ENCODE data around the gene FAM13A.

The FAM13A gene

DNA sequence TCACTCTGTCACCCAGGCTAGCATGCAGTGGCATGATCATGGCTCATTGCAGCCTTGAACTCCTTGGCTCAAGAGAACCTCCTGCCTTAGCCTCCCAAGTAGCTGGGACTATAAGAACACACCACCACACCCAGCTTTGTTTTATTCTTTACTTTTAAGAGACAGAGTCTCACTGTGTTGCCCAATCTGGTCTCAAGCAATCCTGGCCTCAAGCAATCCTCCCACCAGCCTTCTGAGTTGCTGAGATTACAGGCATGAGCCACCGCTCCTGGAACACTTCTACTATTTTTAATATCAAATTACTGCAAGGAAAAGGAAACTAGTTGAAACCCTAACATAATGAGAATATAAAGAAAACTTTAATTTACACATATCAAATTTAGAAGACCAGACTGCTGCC is 85.4 kb downstream of the FAM13A start:
- no peak overlapping the region for H3K4me3 ChIP-seq (ENCODE audit: low read depth, low read length)
- TF ChIP-seq, protein P1, sequence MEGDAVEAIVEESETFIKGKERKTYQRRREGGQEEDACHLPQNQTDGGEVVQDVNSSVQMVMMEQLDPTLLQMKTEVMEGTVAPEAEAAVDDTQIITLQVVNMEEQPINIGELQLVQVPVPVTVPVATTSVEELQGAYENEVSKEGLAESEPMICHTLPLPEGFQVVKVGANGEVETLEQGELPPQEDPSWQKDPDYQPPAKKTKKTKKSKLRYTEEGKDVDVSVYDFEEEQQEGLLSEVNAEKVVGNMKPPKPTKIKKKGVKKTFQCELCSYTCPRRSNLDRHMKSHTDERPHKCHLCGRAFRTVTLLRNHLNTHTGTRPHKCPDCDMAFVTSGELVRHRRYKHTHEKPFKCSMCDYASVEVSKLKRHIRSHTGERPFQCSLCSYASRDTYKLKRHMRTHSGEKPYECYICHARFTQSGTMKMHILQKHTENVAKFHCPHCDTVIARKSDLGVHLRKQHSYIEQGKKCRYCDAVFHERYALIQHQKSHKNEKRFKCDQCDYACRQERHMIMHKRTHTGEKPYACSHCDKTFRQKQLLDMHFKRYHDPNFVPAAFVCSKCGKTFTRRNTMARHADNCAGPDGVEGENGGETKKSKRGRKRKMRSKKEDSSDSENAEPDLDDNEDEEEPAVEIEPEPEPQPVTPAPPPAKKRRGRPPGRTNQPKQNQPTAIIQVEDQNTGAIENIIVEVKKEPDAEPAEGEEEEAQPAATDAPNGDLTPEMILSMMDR (IDR thresholded peaks at IDR 0.05; ENCODE audit: low read depth, low read length), result no peak

DNA sequence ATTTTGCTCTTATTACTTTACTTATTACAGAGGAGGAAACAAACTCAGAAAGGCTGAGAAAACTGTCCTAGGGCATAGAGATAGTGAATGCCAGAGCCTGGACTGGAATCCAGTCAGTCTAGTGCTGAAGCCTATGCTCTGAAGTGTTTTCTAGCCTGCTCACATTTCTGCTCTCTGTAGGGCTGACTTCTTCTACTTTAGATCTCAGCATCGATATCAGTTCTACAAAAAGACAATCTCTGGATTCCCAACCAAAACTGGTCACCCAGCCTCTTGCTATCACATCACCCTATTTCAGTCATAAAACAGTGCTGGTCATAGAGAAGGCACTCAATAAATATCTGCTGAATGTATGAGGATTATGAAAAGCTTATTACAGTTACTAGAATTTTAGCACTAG is 87.2 kb downstream of the FAM13A start:
- TF ChIP-seq, protein P1 (IDR thresholded peaks at IDR 0.05; ENCODE audit: low read depth, low read length), result no peak

DNA sequence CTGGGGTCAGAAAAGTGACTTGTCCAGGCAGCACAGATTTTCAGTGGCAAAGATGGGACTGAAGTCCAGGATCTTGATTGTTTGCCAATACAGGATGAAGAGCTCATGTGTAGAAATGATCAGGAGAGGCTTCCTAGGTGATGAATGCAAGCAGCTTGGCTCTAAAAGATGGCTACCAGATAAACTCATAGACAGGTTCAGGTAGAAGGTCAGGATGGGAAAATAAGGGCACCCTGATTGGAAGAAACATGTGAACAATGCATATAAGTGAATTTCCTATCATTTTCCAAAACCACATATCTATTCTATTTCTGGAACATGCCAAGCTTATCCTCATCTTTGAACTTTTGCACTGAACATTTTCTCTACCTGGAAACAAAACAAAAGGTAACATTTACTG is 87.7 kb downstream of the FAM13A start:
- TF ChIP-seq, protein P1 (IDR thresholded peaks at IDR 0.05; ENCODE audit: low read depth, low read length), result no peak

More for the DNA sequence above, 87.2 kb downstream of the FAM13A start:
- no peak overlapping the region for H3K4me3 ChIP-seq (ENCODE audit: low read depth, low read length)

DNA sequence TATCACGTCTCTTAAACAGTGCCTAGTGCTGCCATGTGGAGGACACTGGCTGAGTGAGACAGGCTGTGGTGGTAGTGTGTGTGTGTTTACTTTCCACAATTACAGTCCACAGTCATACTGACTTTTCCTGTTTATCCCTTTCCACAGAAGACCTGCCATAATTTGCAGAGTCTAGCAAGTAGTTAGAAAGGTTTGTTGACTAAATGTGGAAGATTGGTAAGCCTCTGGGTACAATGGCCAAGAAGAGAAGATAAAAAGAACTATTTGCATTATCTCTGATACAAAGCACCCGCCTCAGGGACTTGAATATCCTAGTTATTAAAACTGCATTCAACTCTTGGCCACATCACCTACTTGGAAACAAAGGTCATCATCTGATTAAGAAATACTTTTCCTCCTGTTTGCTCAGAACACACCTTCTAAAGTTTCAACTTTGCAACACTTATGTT is 89.1 kb downstream of the FAM13A start:
- TF ChIP-seq, protein P1 (IDR thresholded peaks at IDR 0.05; ENCODE audit: low read depth, low read length), result no peak
- H3K4me3 ChIP-seq (ENCODE audit: low read depth, low read length), result no peak overlapping the region

More for the DNA sequence above, 87.7 kb downstream of the FAM13A start:
- H3K4me3 ChIP-seq (ENCODE audit: low read depth, low read length), result no peak overlapping the region

DNA sequence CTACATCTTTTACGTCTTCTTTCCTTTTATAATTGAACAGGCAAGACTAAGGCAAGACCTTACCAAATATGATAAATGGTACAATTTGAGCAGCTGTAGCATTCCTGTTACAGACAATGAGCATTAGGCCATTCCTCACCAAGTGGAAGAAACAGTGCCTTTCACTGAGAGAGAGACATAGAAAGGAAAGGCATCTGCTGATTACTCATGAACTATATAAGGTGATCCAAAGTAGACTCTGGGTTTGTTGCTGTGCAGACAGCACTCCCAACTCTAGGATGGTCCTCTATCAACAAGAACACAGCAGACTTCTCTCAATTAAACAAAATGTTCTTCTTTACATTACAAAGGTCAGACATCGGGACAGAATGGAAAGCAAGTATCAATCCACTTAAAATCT is 91.9 kb downstream of the FAM13A start:
- TF ChIP-seq, protein P1 (IDR thresholded peaks at IDR 0.05; ENCODE audit: low read depth, low read length), result no peak
- H3K4me3 ChIP-seq (ENCODE audit: low read depth, low read length), result no peak overlapping the region

DNA sequence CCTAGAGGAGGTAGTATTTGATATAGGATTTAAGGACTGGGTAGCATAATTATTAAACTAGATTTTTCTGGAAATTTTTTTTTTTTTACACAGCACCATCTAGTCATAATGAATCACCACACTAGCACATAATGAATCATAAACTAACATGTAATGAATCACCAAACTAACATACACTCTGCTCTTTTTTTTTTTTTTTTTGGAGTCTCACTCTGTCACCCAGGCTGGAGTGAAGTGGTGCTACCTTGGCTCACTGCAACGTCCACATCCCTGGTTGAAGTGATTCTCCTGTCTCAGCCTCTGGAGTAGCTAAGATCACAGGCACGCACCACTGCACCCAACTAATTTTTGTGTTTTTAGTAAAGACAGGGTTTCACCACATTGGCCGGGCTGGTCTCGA is 92.5 kb downstream of the FAM13A start:
- no peak overlapping the region for H3K4me3 ChIP-seq (ENCODE audit: low read depth, low read length)
- TF ChIP-seq, protein P1 (IDR thresholded peaks at IDR 0.05; ENCODE audit: low read depth, low read length), result no peak

DNA sequence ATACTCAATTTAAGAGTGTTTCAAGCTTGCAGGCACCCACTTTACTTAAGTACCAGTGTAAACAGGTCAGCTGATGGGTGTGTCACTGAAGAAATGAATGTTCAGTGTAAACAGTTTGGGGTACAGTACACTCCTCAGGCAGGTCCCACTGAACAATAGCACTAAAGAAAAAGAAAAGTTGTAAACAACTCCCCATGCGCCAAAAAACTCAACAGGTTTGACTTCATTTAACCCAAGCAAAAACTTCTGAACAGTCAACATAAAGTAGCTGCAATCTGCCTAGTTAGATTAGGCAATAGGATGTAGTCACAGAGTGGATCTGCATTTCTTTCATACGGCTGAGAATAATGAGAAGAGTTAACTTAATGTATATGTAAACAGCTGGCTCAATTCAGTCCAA is 93.2 kb downstream of the FAM13A start:
- TF ChIP-seq, protein P1 (IDR thresholded peaks at IDR 0.05; ENCODE audit: low read depth, low read length), result no peak

More for the DNA sequence above, 93.2 kb downstream of the FAM13A start:
- H3K4me3 ChIP-seq (ENCODE audit: low read depth, low read length), result no peak overlapping the region
